ENCODE data around the gene CEP350.

CEP350 gene

DNA sequence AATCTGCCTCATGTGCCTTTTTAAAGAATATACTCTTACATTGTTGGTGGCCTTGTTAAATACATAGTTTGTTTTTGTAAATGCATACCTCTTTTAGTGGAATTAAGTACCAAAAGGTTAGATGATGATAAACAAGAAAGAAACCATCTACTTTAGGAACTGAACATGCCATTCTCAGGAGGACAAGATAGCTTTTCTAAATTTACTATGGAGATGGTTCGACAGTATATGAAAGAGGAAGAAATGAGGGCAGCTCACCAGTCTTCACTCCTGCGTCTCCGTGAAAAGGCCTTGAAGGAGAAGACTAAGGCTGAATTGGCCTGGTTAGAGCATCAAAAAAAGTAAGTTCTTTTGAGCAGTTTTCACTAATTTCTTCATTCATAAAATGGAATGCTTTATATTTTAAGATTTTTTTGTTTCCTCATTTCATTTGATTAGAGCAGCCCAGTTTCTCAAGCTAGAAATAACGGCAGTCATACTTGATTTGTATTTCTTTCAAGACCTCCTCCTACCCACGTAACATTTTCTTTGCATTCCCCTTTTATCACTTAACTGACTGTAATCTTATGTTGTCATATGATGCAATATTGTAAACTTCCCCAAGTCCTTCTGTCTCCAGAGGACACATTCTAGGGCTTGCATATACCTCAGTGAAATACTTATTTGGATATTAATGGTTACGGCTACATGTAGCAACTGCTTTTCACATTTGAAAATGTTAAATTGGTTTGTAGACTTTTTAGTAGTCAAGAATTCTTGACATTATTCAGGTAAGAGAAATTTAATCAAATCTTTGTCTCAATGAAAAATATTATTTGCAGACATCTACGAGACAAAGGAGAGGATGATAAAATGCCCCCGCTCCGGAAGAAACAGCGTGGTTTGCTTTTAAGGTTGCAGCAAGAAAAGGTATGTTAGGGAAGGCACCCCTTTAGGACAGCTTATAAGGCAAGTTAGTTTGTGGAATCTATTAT is 99.3 kb downstream of the CEP350 start:
- no peak for DNase-seq

DNA sequence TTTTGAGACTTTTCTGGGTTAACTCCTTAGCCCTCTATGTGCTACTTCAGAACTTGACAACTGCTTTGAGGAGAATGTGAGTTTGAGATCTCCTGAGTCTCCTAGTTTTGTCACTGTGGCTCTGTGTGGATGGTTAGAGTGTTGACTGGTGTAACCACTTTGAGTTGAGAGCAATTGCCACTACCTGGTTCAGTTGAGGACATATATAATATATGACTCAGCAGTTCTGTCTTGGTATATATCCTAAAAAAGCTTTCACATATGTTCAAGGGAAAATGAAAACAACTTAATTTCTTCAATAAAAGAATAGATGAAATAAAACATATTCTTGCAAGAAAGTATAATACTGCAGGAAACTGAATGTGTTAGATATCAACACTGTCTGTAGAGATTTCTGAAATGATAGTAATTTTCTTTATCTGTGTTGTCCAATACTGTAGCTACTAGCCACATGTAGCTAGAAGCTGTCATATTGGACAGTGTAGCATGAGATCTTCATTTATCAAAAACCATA is 103.3 kb downstream of the CEP350 start:
- DNase-seq: no peak

GRCh38 chr1:180061019-180061418 is 106.4 kb downstream of the CEP350 start:
- no peak for DNase-seq

GRCh38 chr1:180062452-180062971 is 107.9 kb downstream of the CEP350 start:
- DNase-seq: no peak

- no peak for DNase-seq
Observed at GRCh38 chr1:180065408-180065807, 110.8 kb downstream of the CEP350 start.

GRCh38 chr1:180066150-180066549 is 111.5 kb downstream of the CEP350 start:
- no peak for DNase-seq

- DNase-seq: no peak
Observed at GRCh38 chr1:180070286-180070685, 115.7 kb downstream of the CEP350 start.

GRCh38 chr1:180071759-180072158 is 117.1 kb downstream of the CEP350 start:
- no peak for DNase-seq

- DNase-seq: no peak
Observed at GRCh38 chr1:180080439-180080838, 125.8 kb downstream of the CEP350 start.

- no peak for DNase-seq
Observed at GRCh38 chr1:180081474-180081873, 126.9 kb downstream of the CEP350 start.

GRCh38 chr1:180083164-180083563 is 128.6 kb downstream of the CEP350 start:
- no peak for DNase-seq

- DNase-seq: no peak
Observed at GRCh38 chr1:180084867-180085266, 130.3 kb downstream of the CEP350 start.

- DNase-seq: no peak
Observed at GRCh38 chr1:180085331-180085730, 130.7 kb downstream of the CEP350 start.

GRCh38 chr1:180092931-180093650 is 138.5 kb downstream of the CEP350 start:
- no peak for DNase-seq

GRCh38 chr1:180094705-180095295 is 140.2 kb downstream of the CEP350 start:
- no peak for DNase-seq

- no peak for DNase-seq
Observed at GRCh38 chr1:180096584-180097325, 142.1 kb downstream of the CEP350 start.

- DNase-seq: no peak
Observed at GRCh38 chr1:180097326-180097605, 142.7 kb downstream of the CEP350 start.

DNA sequence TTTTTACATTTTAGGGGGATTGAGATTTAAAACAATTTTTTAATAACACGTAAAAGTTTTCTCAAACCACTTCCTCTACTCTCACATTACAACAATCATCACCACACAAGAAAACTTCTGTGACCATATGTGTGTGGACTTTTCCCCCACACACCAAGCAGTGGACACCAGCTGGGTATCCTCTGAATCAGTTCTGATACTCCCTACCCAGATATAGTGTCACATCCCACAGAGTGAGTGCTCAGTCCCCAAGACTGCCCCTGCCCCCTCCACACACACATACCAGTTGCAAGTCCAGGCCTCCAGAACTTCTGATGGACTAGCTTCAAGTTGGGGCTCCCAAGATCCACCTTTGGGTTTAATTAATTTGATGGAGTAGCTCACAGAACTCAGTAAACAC is 146.8 kb downstream of the CEP350 start:
- DNase-seq: no peak

GRCh38 chr1:180103819-180104218 is 149.2 kb downstream of the CEP350 start:
- no peak for DNase-seq

GRCh38 chr1:180112091-180112490 is 157.5 kb downstream of the CEP350 start:
- DNase-seq: no peak

- DNase-seq: no peak
Observed at GRCh38 chr1:180112984-180113647, 158.5 kb downstream of the CEP350 start.

Data from amygdala (tissue), 56 donors.